Stimulated activated naive B cell treated with anti-CD40 and anti-IgM and Interleukin-4, amounts not matched to agents 10 μg/mL and 1 μg/mL and 100 μg/mL, for 72 hours (primary cell): ENCODE data around the gene NAGPA.
A peak's percentile ranks its signal among the peaks of the same experiment; 100 is the strongest.

Experiments used
- ATAC-seq, 2 donors: fragments of 150-1000 bp; cut with Tn5 transposase; replicated peaks; 2 replicates each; pipeline ENCODE4 v1.10.0; 2021; ENCODE audit warnings: moderate library complexity in 1 of 2
- DNase-seq: peaks from one replicate; pipeline ENCODE4 v3.0.0; 2021
- H3K27ac Mint-ChIP-seq: one replicate; pipeline ENCODE4 v1.8.0; 2022; ENCODE audit warnings: mild to moderate bottlenecking, mixed read lengths
- H3K27me3 Mint-ChIP-seq, 2 donors: one replicate each; pipeline ENCODE4 v1.8.0; 2022; ENCODE audit warnings: mixed read lengths in 2 of 2
- H3K36me3 Mint-ChIP-seq, 2 donors: one replicate each; pipeline ENCODE4 v1.8.0; 2022; ENCODE audit warnings: mixed read lengths in 2 of 2, mild to moderate bottlenecking in 1 of 2
- H3K4me1 Mint-ChIP-seq, 2 donors: one replicate each; pipeline ENCODE4 v1.8.0; 2022; ENCODE audit warnings: mixed read lengths in 2 of 2, mild to moderate bottlenecking in 1 of 2
- H3K4me3 Mint-ChIP-seq, 2 donors: one replicate each; pipeline ENCODE4 v1.8.0; 2022; ENCODE audit warnings: mild to moderate bottlenecking in 2 of 2, mixed read lengths in 2 of 2, moderate library complexity in 1 of 2
- H3K9me3 Mint-ChIP-seq, 2 donors: one replicate each; pipeline ENCODE4 v1.8.0; 2022; ENCODE audit warnings: mixed read lengths in 2 of 2, mild to moderate bottlenecking in 1 of 2

Gene NAGPA

GRCh38 chr16:5011637-5012036 is 22.1 kb downstream of the NAGPA start:
- Mint-ChIP-seq H3K27ac (no peak overlapping the region), H3K27me3 (peaks cover 16 to 26% of the 10 kb centered on the region in 2 donors), H3K9me3 (peaks cover 0 to 2% of the 10 kb centered on the region in 2 donors), H3K4me1 (no peaks in the 10 kb centered on the region), H3K4me3 (no peak overlapping the region), H3K36me3 (no peaks in the 10 kb centered on the region)
- ATAC-seq: no peak
- DNase-seq: no peak

- no peaks in the 10 kb centered on the region for H3K4me1 Mint-ChIP-seq
- H3K4me3 Mint-ChIP-seq: no peak overlapping the region
- H3K27me3 Mint-ChIP-seq: peaks cover 16 to 31% of the 10 kb centered on the region in 2 donors
- H3K27ac Mint-ChIP-seq: no peak overlapping the region
- ATAC-seq (peak in 1 of 2 donors; percentile 14), DNase-seq (no peak)
- no peaks in the 10 kb centered on the region for H3K36me3 Mint-ChIP-seq
- H3K9me3 Mint-ChIP-seq: peaks cover 0 to 2% of the 10 kb centered on the region in 2 donors
These were observed 23.0 kb downstream of the NAGPA start for GRCh38 chr16:5010576-5011329.

GRCh38 chr16:5008311-5008731 is 25.4 kb downstream of the NAGPA start:
- ATAC-seq: no peak
- H3K4me3 Mint-ChIP-seq: no peak overlapping the region
- no peak overlapping the region for H3K27ac Mint-ChIP-seq

GRCh38 chr16:5007256-5007655 is 26.5 kb downstream of the NAGPA start:
- DNase-seq (no peak), ATAC-seq (no peak)
- no peak overlapping the region for H3K27ac Mint-ChIP-seq
- no peaks in the 10 kb centered on the region for H3K9me3 Mint-ChIP-seq
- no peak overlapping the region for H3K4me3 Mint-ChIP-seq
- peaks cover 25 to 40% of the 10 kb centered on the region in 2 donors for H3K27me3 Mint-ChIP-seq
- H3K36me3 Mint-ChIP-seq: no peaks in the 10 kb centered on the region
- H3K4me1 Mint-ChIP-seq: no peaks in the 10 kb centered on the region

More at GRCh38 chr16:5008311-5008731, 25.4 kb downstream of the NAGPA start:
- no peaks in the 10 kb centered on the region for H3K36me3 Mint-ChIP-seq
- peaks cover 25 to 41% of the 10 kb centered on the region in 2 donors for H3K27me3 Mint-ChIP-seq
- H3K4me1 Mint-ChIP-seq: no peaks in the 10 kb centered on the region
- no peaks in the 10 kb centered on the region for H3K9me3 Mint-ChIP-seq
- no peak for DNase-seq

- Mint-ChIP-seq H3K36me3 (no peaks in the 10 kb centered on the region), H3K9me3 (no peaks in the 10 kb centered on the region), H3K27ac (no peak overlapping the region), H3K27me3 (peaks cover 27 to 36% of the 10 kb centered on the region in 2 donors), H3K4me3 (no peak overlapping the region), H3K4me1 (no peaks in the 10 kb centered on the region)
- ATAC-seq (no peak), DNase-seq (no peak)
These were observed 27.2 kb downstream of the NAGPA start for GRCh38 chr16:5006348-5007193.

- Mint-ChIP-seq H3K4me1 (no peaks in the 10 kb centered on the region), H3K9me3 (no peaks in the 10 kb centered on the region), H3K27ac (no peak overlapping the region), H3K36me3 (no peaks in the 10 kb centered on the region), H3K4me3 (no peak overlapping the region), H3K27me3 (peaks cover 29 to 36% of the 10 kb centered on the region in 2 donors)
- ATAC-seq (no peak), DNase-seq (no peak)
These were observed 27.8 kb downstream of the NAGPA start for GRCh38 chr16:5005916-5006315.

GRCh38 chr16:5004311-5004710 is 29.4 kb downstream of the NAGPA start:
- H3K4me3 Mint-ChIP-seq: no peak overlapping the region
- ATAC-seq (no peak), DNase-seq (no peak)
- H3K9me3 Mint-ChIP-seq: no peaks in the 10 kb centered on the region
- peaks cover 18 to 25% of the 10 kb centered on the region in 2 donors for H3K27me3 Mint-ChIP-seq
- no peaks in the 10 kb centered on the region for H3K36me3 Mint-ChIP-seq
- no peaks in the 10 kb centered on the region for H3K4me1 Mint-ChIP-seq
- no peak overlapping the region for H3K27ac Mint-ChIP-seq

GRCh38 chr16:5003828-5004227 is 29.9 kb downstream of the NAGPA start:
- Mint-ChIP-seq H3K27ac (no peak overlapping the region), H3K9me3 (no peaks in the 10 kb centered on the region), H3K4me3 (no peak overlapping the region), H3K27me3 (peaks cover 17 to 28% of the 10 kb centered on the region in 2 donors), H3K36me3 (no peaks in the 10 kb centered on the region), H3K4me1 (no peaks in the 10 kb centered on the region)
- no peak for ATAC-seq
- no peak for DNase-seq

GRCh38 chr16:5003211-5003610 is 30.5 kb downstream of the NAGPA start:
- Mint-ChIP-seq H3K4me3 (no peak overlapping the region), H3K27ac (no peak overlapping the region), H3K36me3 (no peaks in the 10 kb centered on the region), H3K4me1 (no peaks in the 10 kb centered on the region), H3K27me3 (peaks cover 19 to 32% of the 10 kb centered on the region in 2 donors), H3K9me3 (no peaks in the 10 kb centered on the region)
- DNase-seq: no peak
- ATAC-seq: no peak

GRCh38 chr16:5002699-5003143 is 31.0 kb downstream of the NAGPA start:
- H3K4me1 Mint-ChIP-seq: no peaks in the 10 kb centered on the region
- DNase-seq (no peak), ATAC-seq (no peak)
- no peaks in the 10 kb centered on the region for H3K9me3 Mint-ChIP-seq
- peaks cover 19 to 32% of the 10 kb centered on the region in 2 donors for H3K27me3 Mint-ChIP-seq
- H3K27ac Mint-ChIP-seq: no peak overlapping the region
- no peak overlapping the region for H3K4me3 Mint-ChIP-seq
- no peaks in the 10 kb centered on the region for H3K36me3 Mint-ChIP-seq

GRCh38 chr16:5001986-5002385 is 31.7 kb downstream of the NAGPA start:
- no peak overlapping the region for H3K4me3 Mint-ChIP-seq
- no peak overlapping the region for H3K27ac Mint-ChIP-seq
- ATAC-seq (no peak), DNase-seq (no peak)
- H3K27me3 Mint-ChIP-seq: peaks cover 19 to 37% of the 10 kb centered on the region in 2 donors
- H3K36me3 Mint-ChIP-seq: no peaks in the 10 kb centered on the region
- no peaks in the 10 kb centered on the region for H3K9me3 Mint-ChIP-seq
- no peaks in the 10 kb centered on the region for H3K4me1 Mint-ChIP-seq

GRCh38 chr16:5001571-5001970 is 32.2 kb downstream of the NAGPA start:
- H3K27ac Mint-ChIP-seq: no peak overlapping the region
- peaks cover 19 to 41% of the 10 kb centered on the region in 2 donors for H3K27me3 Mint-ChIP-seq

GRCh38 chr16:5000573-5001001 is 33.1 kb downstream of the NAGPA start:
- H3K4me3 Mint-ChIP-seq: no peak overlapping the region
- H3K27me3 Mint-ChIP-seq: peaks cover 28 to 42% of the 10 kb centered on the region in 2 donors
- H3K4me1 Mint-ChIP-seq: no peaks in the 10 kb centered on the region
- no peaks in the 10 kb centered on the region for H3K9me3 Mint-ChIP-seq
- DNase-seq: no peak
- ATAC-seq: no peak
- H3K27ac Mint-ChIP-seq: no peak overlapping the region
- H3K36me3 Mint-ChIP-seq: no peaks in the 10 kb centered on the region

More at GRCh38 chr16:5001571-5001970, 32.2 kb downstream of the NAGPA start:
- Mint-ChIP-seq H3K36me3 (no peaks in the 10 kb centered on the region), H3K4me3 (no peak overlapping the region), H3K9me3 (no peaks in the 10 kb centered on the region), H3K4me1 (no peaks in the 10 kb centered on the region)
- DNase-seq (no peak), ATAC-seq (no peak)

GRCh38 chr16:4994719-4995434 is 38.9 kb downstream of the NAGPA start:
- ATAC-seq (no peak), DNase-seq (no peak)
- Mint-ChIP-seq H3K36me3 (peaks cover 0 to 4% of the 10 kb centered on the region in 2 donors), H3K27me3 (peaks cover 32 to 47% of the 10 kb centered on the region in 2 donors), H3K27ac (no peak overlapping the region), H3K9me3 (no peaks in the 10 kb centered on the region), H3K4me3 (no peak overlapping the region), H3K4me1 (no peaks in the 10 kb centered on the region)
